Muscle of leg (tissue), 11 donors: ENCODE data around the gene CLDN9. TPM values are rescaled to one million over a fixed set of nuclear protein-coding genes. Genes with fewer than 3 reads are reported as not detected.

ENCODE experiments used
- DNase-seq: peaks from one replicate; pipeline ENCODE4 v3.0.0; 2013
- H3K27ac ChIP-seq: one replicate; pipeline ENCODE4 v1.5.1; 2013; ENCODE audit warnings: mild to moderate bottlenecking, low read length, control low read depth
- H3K27me3 ChIP-seq: one replicate; pipeline ENCODE4 v1.6.1; 2013; ENCODE audit warnings: low read length; ENCODE audit not compliant: control insufficient read depth, insufficient read depth
- H3K36me3 ChIP-seq: one replicate; pipeline ENCODE4 v1.6.1; 2013; ENCODE audit warnings: low read length; ENCODE audit not compliant: control insufficient read depth, insufficient read depth
- H3K4me1 ChIP-seq: one replicate; pipeline ENCODE4 v1.6.1; 2013; ENCODE audit warnings: low read length; ENCODE audit not compliant: control insufficient read depth, insufficient read depth
- H3K4me3 ChIP-seq: one replicate; pipeline ENCODE4 v1.5.1; 2013; ENCODE audit warnings: low read length, control low read depth
- H3K9me3 ChIP-seq: replicated peaks from 2 replicates; pipeline ENCODE4 v1.6.1; 2013; ENCODE audit warnings: low read depth, low read length; ENCODE audit not compliant: control insufficient read depth
- WGBS: methylation state at CpG from one replicate; pipeline ENCODE4 v1.1.5; 2013; ENCODE audit warnings: missing lambda C conversion rate; ENCODE audit not compliant: insufficient coverage; 5-methylcytosine and 5-hydroxymethylcytosine counted together
- polyA plus RNA-seq, 8 donors: library from polyadenylated mRNA; unstranded; fragments of 120-200 nt; gene quantifications; one replicate each; pipeline versions ENCODE4 v1.2.1 to v1.2.3, GENCODE V29; 2013; ENCODE audit warnings: inconsistent platforms in 1 of 8, low replicate concordance in 1 of 8; ENCODE audit not compliant: insufficient read length in 8 of 8, insufficient read depth in 1 of 8
- total RNA-seq: library from RNA; stranded (reverse); fragments of 120-200 nt; gene quantifications from one replicate; pipeline ENCODE4 v1.2.4, GENCODE V29; 2013

Gene CLDN9
- total and polyA plus RNA-seq, 9 donors: 0.36 to 3.0 (median 1.4) TPM

- H3K27ac ChIP-seq: no peak overlapping the region
- H3K4me3 ChIP-seq: no peak overlapping the region
- H3K9me3 ChIP-seq: no peaks in the 10 kb centered on the region
- peaks cover 21% of the 10 kb centered on the region for H3K27me3 ChIP-seq
- DNase-seq: no peak
- H3K4me1 ChIP-seq: peaks cover 20% of the 10 kb centered on the region
- H3K36me3 ChIP-seq: no peaks in the 10 kb centered on the region
- 75% methylated on average over 9 of the region's 14 CpGs for WGBS
Observed at GRCh38 chr16:2992383-2993081, 20.2 kb upstream of the CLDN9 start.

- Histone ChIP-seq H3K27ac (no peak overlapping the region), H3K4me1 (no peaks in the 10 kb centered on the region), H3K27me3 (peaks cover 23% of the 10 kb centered on the region), H3K4me3 (no peak overlapping the region), H3K9me3 (no peaks in the 10 kb centered on the region), H3K36me3 (no peaks in the 10 kb centered on the region)
- WGBS: 39% methylated on average over 5 of the region's 13 CpGs
- DNase-seq: no peak
Observed at GRCh38 chr16:2996298-2996697, 16.4 kb upstream of the CLDN9 start.

- no peaks in the 10 kb centered on the region for H3K9me3 ChIP-seq
- peaks cover 7% of the 10 kb centered on the region for H3K4me1 ChIP-seq
- H3K36me3 ChIP-seq: no peaks in the 10 kb centered on the region
- no peak overlapping the region for H3K27ac ChIP-seq
- WGBS: 73% methylated on average over 5 of the region's 6 CpGs
- DNase-seq: no peak
- H3K27me3 ChIP-seq: peaks cover 37% of the 10 kb centered on the region
- no peak overlapping the region for H3K4me3 ChIP-seq
Observed at GRCh38 chr16:2999929-3000328, 12.8 kb upstream of the CLDN9 start.

- no peak overlapping the region for H3K27ac ChIP-seq
- no peaks in the 10 kb centered on the region for H3K9me3 ChIP-seq
- no peaks in the 10 kb centered on the region for H3K36me3 ChIP-seq
- DNase-seq: no peak
- no peak overlapping the region for H3K4me3 ChIP-seq
- 38% methylated on average over 1 of the region's 4 CpGs for WGBS
- H3K4me1 ChIP-seq: peaks cover 9% of the 10 kb centered on the region
- H3K27me3 ChIP-seq: peaks cover 43% of the 10 kb centered on the region
Observed at GRCh38 chr16:3000540-3000939, 12.2 kb upstream of the CLDN9 start.

- H3K27me3 ChIP-seq: peaks cover 50% of the 10 kb centered on the region
- peaks cover 12% of the 10 kb centered on the region for H3K4me1 ChIP-seq
- H3K27ac ChIP-seq: no peak overlapping the region
Observed at GRCh38 chr16:3001316-3001715, 11.4 kb upstream of the CLDN9 start.

GRCh38 chr16:3003582-3004270 is 9.0 kb upstream of the CLDN9 start:
- no peak overlapping the region for H3K27ac ChIP-seq
- H3K4me1 ChIP-seq: peaks cover 30% of the 10 kb centered on the region
- peaks cover 65% of the 10 kb centered on the region for H3K27me3 ChIP-seq
- no peaks in the 10 kb centered on the region for H3K9me3 ChIP-seq
- H3K4me3 ChIP-seq: no peak overlapping the region
- 2% methylated on average over 47 of the region's 58 CpGs for WGBS
- H3K36me3 ChIP-seq: no peaks in the 10 kb centered on the region
- peak; percentile 98 for DNase-seq

More at GRCh38 chr16:3001316-3001715, 11.4 kb upstream of the CLDN9 start:
- Histone ChIP-seq H3K9me3 (no peaks in the 10 kb centered on the region), H3K36me3 (no peaks in the 10 kb centered on the region), H3K4me3 (no peak overlapping the region)
- DNase-seq: no peak
- WGBS: 57% methylated on average over 6 of the region's 12 CpGs

GRCh38 chr16:3004319-3004718 is 8.4 kb upstream of the CLDN9 start:
- no peak overlapping the region for H3K4me3 ChIP-seq
- H3K4me1 ChIP-seq: peaks cover 31% of the 10 kb centered on the region
- no peak for DNase-seq
- no peaks in the 10 kb centered on the region for H3K36me3 ChIP-seq
- WGBS: under 1% methylated on average over 66 of the region's 67 CpGs
- H3K27me3 ChIP-seq: peaks cover 69% of the 10 kb centered on the region
- H3K9me3 ChIP-seq: no peaks in the 10 kb centered on the region
- no peak overlapping the region for H3K27ac ChIP-seq

GRCh38 chr16:3004781-3005284 is 7.9 kb upstream of the CLDN9 start:
- Histone ChIP-seq H3K4me3 (peak overlapping the region; percentile 31), H3K27me3 (peaks cover 70% of the 10 kb centered on the region), H3K9me3 (no peaks in the 10 kb centered on the region), H3K27ac (peak overlapping the region; percentile 31), H3K36me3 (no peaks in the 10 kb centered on the region), H3K4me1 (peaks cover 34% of the 10 kb centered on the region)
- 0% methylated on average over 9 of the region's 25 CpGs for WGBS
- no peak for DNase-seq

GRCh38 chr16:3007059-3007956 is 5.4 kb upstream of the CLDN9 start:
- Histone ChIP-seq H3K36me3 (no peaks in the 10 kb centered on the region), H3K9me3 (no peaks in the 10 kb centered on the region), H3K27ac (no peak overlapping the region), H3K4me1 (peaks cover 47% of the 10 kb centered on the region), H3K4me3 (no peak overlapping the region), H3K27me3 (peaks cover 84% of the 10 kb centered on the region)
- WGBS: 30% methylated on average over 9 of the region's 13 CpGs
- DNase-seq: no peak
